Pancreas (tissue), 10 donors: ENCODE measurements around the gene RALY. TPM values are rescaled to one million over a fixed set of nuclear protein-coding genes. Genes with fewer than 3 reads are reported as not detected.
A peak's percentile ranks its signal among the peaks of the same experiment; 100 is the strongest.

Experiments
- ATAC-seq, 4 donors: fragments of 200-7000 bp; cut with Tn5 transposase; one replicate each; pipeline versions ENCODE4 v1.8.0 to v1.9.1; 2020; ENCODE audit warnings: mild to moderate bottlenecking in 4 of 4, moderate library complexity in 4 of 4
- DNase-seq, 6 donors: peaks; one replicate each; pipeline ENCODE4 v3.0.0-alpha.2; 2020
- FAIRE-seq: peaks from 2 replicates; lab custom pipeline; 2012; peaks lifted over from hg19 to GRCh38; lab: Jason Lieb, UNC
- H3K27ac ChIP-seq, 4 donors: fragments of 200-600 bp; sonication (generic); 1 replicate in 3 of 4; 2 replicates in 1 of 4; pipeline versions ENCODE4 v1.5.0 to v1.8.0; 2020
- H3K27me3 ChIP-seq, 4 donors: fragments of 200-600 bp; one replicate each; pipeline ENCODE4 v1.8.0; 2021
- H3K36me3 ChIP-seq, 3 donors: fragments of 200-600 bp; sonication (generic) in 1 of 3; one replicate each; pipeline versions ENCODE4 v1.5.0 to v1.8.0; 2020 to 2021
- H3K4me1 ChIP-seq, 3 donors: fragments of 200-600 bp; one replicate each; pipeline ENCODE4 v1.8.0; 2021
- H3K4me3 ChIP-seq, 4 donors: fragments of 200-600 bp; sonication (generic) in 2 of 4; one replicate each; pipeline versions ENCODE4 v1.5.0 to v1.8.0; 2020 to 2021
- H3K9me3 ChIP-seq, 4 donors: fragments of 200-600 bp; one replicate each; pipeline ENCODE4 v1.8.0; 2021
- WGBS, 2 donors: extraction: QIAGEN DNeasy Blood & Tissue Kit; methylation state at CpG; one replicate each; pipeline ENCODE4 v1.1.7; 2013; 5-methylcytosine and 5-hydroxymethylcytosine counted together
- intact Hi-C, 3 donors: fragments of 100-400 bp; cut with DNase I; formaldehyde crosslinking; loops; one replicate each; pipeline versions ENCODE4 v1.11.1 to v1.14.2; 2022
- polyA plus RNA-seq, 2 donors: library from polyadenylated mRNA; stranded (reverse); fragments of 200-250 nt; gene quantifications; one replicate each; pipeline ENCODE4 v1.2.3, GENCODE V29; 2013
- total RNA-seq, 6 donors: library from RNA; stranded (reverse); fragmentation: NEBNext Ultra II Directional in 4 of 6; extraction: Animal tissue kit (Norgen Biotek cat#: 25700) in 4 of 6; gene quantifications; one replicate each; pipeline versions ENCODE4 v1.2.1 to v1.2.4, GENCODE V29; 2021 to 2023
- TF ChIP-seq, protein P1 (sequence below), 4 donors: fragments of 200-600 bp; sonication (generic) in 3 of 4; IDR thresholded peaks; one replicate each; pipeline versions ENCODE4 v1.5.0 to v1.8.0; 2021; ENCODE audit warnings: antibody characterized with exemption in 4 of 4
- donor health status: healthy with polysubstance abuse.
- donor health status: DM: no; HTN: no; CAD: no; lungs with moderate emphysema.
- donor health status: DM: no; HTN: no; CAD: no.
- donor health status: control.
- donor health status: control.
- donor health status: Bipolar disorder and iron deficiency.
- donor health status: DM: yes; HTN: yes; CAD: no.
- donor health status: DM: no; HTN: no; CAD: no.
- donor health status: DM: no; HTN: no; CAD: no.
- donor health status: DM: yes; HTN: yes; CAD: no.

The RALY gene
- total and polyA plus RNA-seq, 8 donors = 30.0 to 60.4 (median 44.3) TPM

DNA sequence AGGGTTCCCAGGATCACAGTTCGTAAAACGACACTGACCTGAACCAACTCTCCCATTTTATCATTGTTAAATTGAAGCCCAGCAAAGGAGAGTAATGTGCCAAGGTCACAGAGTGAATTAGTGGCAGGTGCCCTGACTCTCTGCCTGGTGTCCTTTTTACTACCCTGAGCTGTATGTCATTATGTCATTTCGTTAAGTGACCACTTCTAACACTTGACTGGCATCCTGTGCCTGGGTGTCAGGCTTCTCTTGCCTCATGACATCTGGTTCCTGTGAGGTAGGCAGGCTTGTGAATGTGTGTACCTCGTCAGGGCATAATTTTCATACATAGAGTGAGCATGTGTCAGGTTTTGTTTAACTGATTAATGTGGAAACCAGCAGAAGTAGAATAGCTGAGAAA is 48.6 kb downstream of the RALY start:
- FAIRE-seq (no peak), DNase-seq (no peak), ATAC-seq (peak in 3 of 4 donors; percentile 42 to 53 (median 49))
- H3K27ac ChIP-seq = no peak overlapping the region
- TF ChIP-seq, protein P1, sequence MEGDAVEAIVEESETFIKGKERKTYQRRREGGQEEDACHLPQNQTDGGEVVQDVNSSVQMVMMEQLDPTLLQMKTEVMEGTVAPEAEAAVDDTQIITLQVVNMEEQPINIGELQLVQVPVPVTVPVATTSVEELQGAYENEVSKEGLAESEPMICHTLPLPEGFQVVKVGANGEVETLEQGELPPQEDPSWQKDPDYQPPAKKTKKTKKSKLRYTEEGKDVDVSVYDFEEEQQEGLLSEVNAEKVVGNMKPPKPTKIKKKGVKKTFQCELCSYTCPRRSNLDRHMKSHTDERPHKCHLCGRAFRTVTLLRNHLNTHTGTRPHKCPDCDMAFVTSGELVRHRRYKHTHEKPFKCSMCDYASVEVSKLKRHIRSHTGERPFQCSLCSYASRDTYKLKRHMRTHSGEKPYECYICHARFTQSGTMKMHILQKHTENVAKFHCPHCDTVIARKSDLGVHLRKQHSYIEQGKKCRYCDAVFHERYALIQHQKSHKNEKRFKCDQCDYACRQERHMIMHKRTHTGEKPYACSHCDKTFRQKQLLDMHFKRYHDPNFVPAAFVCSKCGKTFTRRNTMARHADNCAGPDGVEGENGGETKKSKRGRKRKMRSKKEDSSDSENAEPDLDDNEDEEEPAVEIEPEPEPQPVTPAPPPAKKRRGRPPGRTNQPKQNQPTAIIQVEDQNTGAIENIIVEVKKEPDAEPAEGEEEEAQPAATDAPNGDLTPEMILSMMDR (IDR thresholded peaks at IDR 0.05) = no peak
- 29 to 30% methylated on average over 4 of the region's 4 CpGs for WGBS, 2 donors
- no peaks in the 10 kb centered on the region for H3K27me3 ChIP-seq
- no peaks in the 10 kb centered on the region for H3K9me3 ChIP-seq
- H3K4me1 ChIP-seq = peaks cover 0 to 21% (median 15%) of the 10 kb centered on the region in 3 donors
- H3K36me3 ChIP-seq = no peaks in the 10 kb centered on the region
- H3K4me3 ChIP-seq = no peak overlapping the region
- intact Hi-C loops = no loop called here

DNA sequence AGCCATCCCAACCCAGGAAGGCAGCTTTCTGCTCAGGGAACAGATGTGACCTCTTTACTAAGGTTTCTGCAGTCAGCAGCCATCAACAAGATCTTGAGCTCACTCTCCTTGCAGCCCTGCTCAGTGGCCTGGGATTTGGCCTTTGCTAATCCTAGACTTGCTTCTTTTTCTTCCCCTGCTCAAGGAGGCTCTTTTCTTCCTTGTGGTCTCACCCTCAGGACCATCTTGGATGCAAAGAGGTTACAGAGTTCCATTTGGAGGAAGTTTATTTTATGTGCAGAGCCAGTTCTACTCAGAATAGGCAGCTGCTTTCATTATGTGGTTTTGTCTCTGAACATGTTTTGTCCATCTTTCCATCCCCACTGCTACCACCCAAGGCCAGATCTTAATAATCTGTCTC is 49.3 kb downstream of the RALY start:
- DNase-seq (no peak), FAIRE-seq (no peak), ATAC-seq (no peak)
- Histone ChIP-seq H3K4me1 (peaks cover 0 to 17% (median 15%) of the 10 kb centered on the region in 3 donors), H3K27me3 (no peaks in the 10 kb centered on the region), H3K36me3 (no peaks in the 10 kb centered on the region), H3K9me3 (no peaks in the 10 kb centered on the region), H3K27ac (no peak overlapping the region), H3K4me3 (no peak overlapping the region)
- intact Hi-C loops = no loop called here
- TF ChIP-seq, protein P1 (IDR thresholded peaks at IDR 0.05) = no peak

DNA sequence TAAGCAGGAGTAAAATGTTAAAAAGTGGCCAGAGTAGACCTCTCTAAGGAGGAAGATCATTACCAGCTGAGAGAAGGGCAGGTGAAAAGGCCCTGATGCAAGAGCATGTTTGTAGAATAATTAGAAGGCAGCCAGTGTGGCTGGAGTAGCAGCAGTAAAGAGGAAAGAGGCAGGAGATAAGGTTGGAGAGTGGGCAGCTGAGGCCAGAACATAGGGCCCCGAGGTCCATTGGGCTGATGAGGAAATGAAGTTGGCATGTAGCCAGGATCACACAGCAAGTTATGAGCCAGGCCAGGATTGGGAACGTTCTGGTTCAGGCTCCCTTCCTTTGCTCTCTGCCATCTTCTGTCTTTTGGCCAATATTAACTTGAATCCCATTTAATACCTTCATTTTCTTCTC is 51.6 kb downstream of the RALY start:
- 7 to 10% methylated on average over 2 of the region's 2 CpGs for WGBS, 2 donors

DNA sequence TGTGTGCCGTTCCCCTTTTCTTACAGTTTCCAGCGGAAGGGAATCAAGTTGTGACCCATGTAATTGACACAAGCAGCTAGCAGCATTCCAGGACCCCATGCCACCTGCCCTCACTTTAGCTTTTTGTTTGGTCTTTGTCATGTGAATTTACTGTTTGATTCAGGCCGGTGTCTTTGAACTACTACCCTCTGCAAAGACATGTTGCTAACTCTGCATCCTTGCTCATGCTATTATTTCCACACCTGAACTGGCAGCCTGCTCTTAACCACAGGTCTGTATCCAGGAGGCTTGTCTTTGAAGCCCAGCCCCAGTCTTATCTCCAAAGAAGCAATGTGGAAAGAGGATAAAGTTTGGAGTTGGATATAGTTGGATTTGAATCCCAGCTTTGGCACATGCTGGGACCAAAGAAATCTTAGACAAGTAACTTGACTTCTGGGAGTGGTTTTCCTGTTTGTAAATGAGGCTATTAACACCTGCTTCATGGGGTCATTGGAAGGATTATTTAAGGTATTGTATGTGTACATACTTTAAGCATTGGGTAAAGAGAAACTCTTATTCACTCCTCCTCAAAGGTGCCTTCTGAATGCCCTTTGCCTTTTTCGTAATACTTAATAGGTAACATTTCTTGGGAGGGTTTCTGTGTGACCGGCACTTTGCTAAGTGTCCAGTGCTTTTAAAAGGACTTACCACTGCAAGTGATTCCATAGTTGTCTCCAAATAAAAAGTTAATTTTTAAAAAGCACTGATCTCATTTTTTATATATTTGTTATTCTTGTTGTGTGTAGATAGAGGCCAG is 52.4 kb downstream of the RALY start:
- DNase-seq (no peak), ATAC-seq (peak in 1 of 4 donors; percentile 15), FAIRE-seq (no peak)
- 88 to 95% methylated on average over 5 of the region's 5 CpGs for WGBS, 2 donors
- Histone ChIP-seq H3K27me3 (no peaks in the 10 kb centered on the region), H3K4me3 (no peak overlapping the region), H3K27ac (no peak overlapping the region), H3K36me3 (no peaks in the 10 kb centered on the region), H3K4me1 (peaks cover 0 to 16% (median 6%) of the 10 kb centered on the region in 3 donors), H3K9me3 (no peaks in the 10 kb centered on the region)
- TF ChIP-seq, protein P1 (IDR thresholded peaks at IDR 0.05) = no peak
- intact Hi-C loops = no loop called here

More for the DNA sequence above, 51.6 kb downstream of the RALY start:
- peak in 3 of 4 donors; percentile 45 to 64 (median 60) for ATAC-seq
- FAIRE-seq = no peak
- intact Hi-C loops = no loop called here
- no peaks in the 10 kb centered on the region for H3K9me3 ChIP-seq
- H3K4me1 ChIP-seq = peaks cover 0 to 16% (median 13%) of the 10 kb centered on the region in 3 donors
- peak in 2 of 6 donors; percentile 23 for DNase-seq
- TF ChIP-seq, protein P1 (IDR thresholded peaks at IDR 0.05) = no peak
- no peak overlapping the region for H3K4me3 ChIP-seq
- no peaks in the 10 kb centered on the region for H3K36me3 ChIP-seq
- H3K27ac ChIP-seq = no peak overlapping the region
- H3K27me3 ChIP-seq = no peaks in the 10 kb centered on the region
